Activated CD4-positive, alpha-beta T cell treated with anti-CD3 and anti-CD28 coated beads, Interleukin-2, amount 50 U/mL, for 16 hours (primary cell): Measurements from ENCODE around the gene PWWP3B.
"Not testable (repeated sequence)": the region's sequence is repeated elsewhere in the genome, so short reads cannot be mapped to it uniquely, and the experiment has no call there.

Experiments used
- DNase-seq: peaks from one replicate; pipeline ENCODE4 v3.0.0-alpha.2; 2020

Gene PWWP3B

DNA sequence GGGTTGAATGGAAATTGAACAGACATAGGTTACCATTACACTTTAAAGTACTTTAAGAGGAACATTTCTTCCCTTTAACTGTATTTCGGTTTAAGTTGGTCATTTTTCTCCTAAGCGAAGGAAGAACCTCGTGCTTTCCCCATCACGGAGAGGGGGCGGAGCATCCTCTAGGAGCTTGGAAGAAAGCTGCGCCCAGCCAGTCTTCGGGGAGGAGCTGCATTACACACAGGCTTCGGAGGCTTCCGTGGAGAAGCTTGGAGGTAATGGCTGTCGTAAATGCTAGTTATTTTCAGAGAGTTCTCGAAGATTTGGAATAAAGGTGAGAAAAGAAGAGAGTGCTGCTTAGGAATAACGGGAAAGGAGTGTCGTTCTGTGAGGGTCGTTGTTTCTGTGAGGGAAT is at the start of gene PWWP3B:
Gene PWWP3B (plus strand): TSS at position 199 of the 400 bp plus-strand sequence. CDS start 37,128 bp downstream, outside the sequence.
- no peak for DNase-seq

DNA sequence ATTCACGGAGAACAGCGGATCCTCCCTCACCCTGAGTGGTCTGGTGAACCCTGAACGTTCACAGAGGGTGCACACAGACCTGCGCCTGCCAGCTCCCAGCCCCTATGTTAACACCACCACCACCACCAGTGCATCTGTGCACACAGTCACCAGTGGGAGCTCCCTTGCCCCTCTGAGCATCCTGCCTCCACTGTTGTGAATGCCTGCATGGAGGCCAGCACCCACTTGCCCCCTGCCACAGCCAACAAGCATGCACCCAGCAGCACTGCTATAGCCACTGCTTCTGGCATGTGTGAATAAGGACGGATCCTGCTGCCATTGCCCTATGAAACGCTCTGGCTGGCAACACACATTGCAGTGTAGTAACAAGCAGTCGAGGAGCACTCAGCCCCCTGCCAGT is 29.1 kb upstream of the PWWP3B start:
- no peak for DNase-seq

DNA sequence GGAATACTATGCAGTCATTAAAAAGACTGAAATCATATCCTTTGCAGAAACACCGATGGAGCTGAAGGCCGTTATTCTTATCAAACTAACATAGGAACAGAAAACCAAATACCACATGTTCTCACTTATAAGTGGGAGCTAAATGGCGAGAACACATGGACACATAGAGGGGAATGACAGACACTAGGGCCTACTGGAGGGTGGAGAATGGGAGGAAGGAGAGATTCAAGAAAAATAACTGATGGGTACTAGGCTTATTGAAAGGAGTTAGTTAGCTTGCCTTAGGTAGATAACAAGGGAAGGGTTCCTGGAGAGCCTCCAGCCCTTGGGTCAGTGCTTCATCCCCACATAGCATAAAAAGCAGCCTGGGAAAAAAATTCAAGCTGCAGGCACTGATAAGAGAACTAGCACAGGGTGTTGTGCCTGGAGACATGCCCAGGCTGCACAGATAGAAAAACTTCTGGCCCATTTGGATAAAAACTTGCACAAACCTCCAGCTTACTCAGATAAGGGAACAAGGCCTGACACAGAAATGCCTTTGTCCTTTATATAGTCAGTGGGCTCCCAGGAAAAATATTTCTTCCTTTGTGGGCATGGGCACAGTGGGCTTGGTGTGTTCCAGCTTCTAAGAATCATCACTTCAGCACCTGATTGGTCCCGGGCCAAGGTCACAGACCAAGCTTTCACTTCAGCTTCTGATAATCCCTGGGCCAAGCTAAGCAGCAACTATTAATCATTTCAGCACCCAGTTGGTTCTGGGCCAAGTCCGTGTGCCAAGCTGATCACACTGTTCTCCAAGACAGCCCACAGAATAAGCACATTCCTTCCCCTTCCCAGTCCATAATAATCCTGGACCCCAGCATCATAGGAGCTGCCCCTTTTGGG is 23.1 kb upstream of the PWWP3B start:
- DNase-seq: no peak

GRCh38 chrX:106150701-106151100 is 17.4 kb upstream of the PWWP3B start:
- no peak for DNase-seq

DNA sequence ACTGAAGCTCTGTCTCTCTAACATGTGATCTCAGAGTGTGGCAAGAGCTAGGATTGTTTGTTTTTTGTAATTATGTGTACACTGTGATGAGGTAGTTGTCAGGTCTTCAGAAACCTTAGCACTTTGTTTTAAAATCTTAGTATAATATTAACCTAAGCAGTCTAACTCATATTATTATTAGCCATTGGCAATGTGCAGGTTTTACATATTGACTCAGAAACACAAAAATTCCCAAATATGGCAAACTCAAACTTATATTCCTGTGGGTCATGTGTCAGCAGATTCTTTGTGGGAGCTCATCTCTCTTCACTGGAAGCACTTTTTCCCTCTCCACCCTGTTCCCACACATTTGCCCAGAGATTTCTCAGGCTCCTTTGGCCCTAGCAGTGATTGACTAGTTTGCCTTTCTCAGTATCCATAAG is 8.2 kb upstream of the PWWP3B start:
- no peak for DNase-seq

DNA sequence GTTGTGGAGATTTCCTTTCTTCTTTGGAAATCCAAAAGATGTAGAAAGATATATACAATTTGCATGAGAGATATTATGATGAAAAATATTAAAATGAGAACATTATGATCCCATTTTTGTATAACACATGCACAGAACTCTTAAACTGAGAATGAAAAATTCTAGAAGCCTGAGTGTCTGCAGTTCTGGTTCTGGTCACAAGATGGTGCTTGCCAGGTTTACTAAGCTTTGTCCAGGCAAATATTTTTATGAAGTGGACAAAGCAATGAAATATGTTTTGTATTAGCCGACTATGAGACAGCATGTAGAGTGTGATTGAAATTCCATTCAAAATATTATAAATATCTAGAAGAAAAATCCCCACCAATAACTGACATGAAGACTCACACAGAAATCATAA is 2.2 kb downstream of the PWWP3B start:
- no peak for DNase-seq

- DNase-seq: no peak
Observed at GRCh38 chrX:106171293-106171820, 3.3 kb downstream of the PWWP3B start.

- no peak for DNase-seq
Observed at GRCh38 chrX:106177106-106177981, 9.2 kb downstream of the PWWP3B start.

DNA sequence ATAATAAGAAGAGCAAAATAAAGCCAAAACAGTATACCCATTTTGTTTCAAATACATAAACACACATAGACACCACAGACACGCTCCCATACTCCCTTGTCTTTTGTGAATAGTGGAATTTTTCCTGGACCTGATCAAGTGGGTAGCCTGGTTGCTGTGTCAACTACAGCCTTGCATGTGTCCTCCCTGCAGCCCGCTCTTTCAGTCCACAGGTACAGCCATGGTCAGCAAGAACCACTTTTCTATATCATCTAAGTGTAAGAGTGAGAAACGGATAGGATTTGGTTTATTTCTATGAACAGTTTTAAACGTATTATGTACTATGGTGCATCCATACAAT is 9.8 kb downstream of the PWWP3B start:
- DNase-seq: no peak

DNA sequence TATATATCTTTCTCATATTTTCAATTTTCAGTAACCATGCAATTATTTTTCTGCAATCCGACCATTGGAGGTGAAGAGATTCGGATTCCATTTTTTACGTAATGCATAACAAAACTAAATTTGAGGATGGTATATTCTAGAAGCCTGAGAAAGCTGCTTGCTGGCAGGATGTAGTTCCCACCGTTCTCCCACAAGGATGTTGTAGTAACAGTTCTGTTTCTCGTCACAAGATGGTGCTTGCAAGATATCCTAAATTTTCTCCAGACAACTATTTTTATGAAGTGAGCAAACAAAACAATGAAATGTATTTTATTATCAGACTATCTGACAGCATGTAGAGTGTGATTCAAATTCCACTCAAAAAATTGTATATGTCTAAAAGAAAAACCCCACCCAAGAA is 10.7 kb downstream of the PWWP3B start:
- no peak for DNase-seq

DNA sequence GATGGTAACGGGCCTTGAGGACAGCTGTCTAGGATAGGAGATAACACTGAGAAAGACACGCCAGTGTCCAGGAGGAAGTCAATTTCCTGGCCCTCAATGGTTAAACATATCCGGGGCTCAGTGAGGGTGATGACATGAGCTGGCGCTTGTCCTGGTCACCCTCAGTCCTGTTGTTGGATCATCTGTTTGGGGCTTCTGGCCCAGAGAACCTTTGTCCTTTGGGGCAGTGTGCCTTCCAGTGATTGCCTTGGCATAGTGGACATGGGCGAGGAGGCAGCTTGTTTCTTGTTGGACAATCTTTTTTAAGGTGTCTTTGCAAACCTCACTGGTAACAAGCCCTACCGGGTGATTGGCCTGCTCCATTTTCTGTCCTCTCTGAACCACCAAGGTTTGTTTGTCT is 15.6 kb downstream of the PWWP3B start:
- not testable (repeated sequence) for DNase-seq

- no peak for DNase-seq
Observed at GRCh38 chrX:106201502-106202178, 33.5 kb downstream of the PWWP3B start.

- no peak for DNase-seq
Observed at GRCh38 chrX:106203315-106203714, 35.2 kb downstream of the PWWP3B start.

DNA sequence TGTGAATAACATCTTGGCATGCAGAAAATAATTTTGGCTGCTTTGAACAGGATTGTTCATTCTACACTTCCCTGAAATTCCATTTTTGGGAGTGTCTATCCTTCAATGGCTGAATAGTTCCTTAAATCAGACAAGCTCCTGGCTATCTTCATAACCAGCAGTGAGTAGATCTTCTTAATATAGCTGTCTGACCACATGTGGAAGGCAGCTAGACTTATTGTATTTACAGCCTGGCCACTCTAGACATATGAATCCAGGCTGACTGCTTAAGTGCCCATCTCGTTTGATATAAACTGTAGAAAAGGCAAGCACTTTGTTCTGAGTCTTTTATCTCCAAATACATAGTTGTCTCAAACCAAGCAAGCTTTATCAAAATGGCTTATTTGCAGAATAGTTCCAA is 40.0 kb downstream of the PWWP3B start:
- no peak for DNase-seq
